ENCODE measurements around the gene SEC11A. TPM values are rescaled to one million over a fixed set of nuclear protein-coding genes. Genes with fewer than 3 reads are reported as not detected.

Gene SEC11A
- polyA plus RNA-seq, 1 donor from 2014 or later: 158 TPM

DNA sequence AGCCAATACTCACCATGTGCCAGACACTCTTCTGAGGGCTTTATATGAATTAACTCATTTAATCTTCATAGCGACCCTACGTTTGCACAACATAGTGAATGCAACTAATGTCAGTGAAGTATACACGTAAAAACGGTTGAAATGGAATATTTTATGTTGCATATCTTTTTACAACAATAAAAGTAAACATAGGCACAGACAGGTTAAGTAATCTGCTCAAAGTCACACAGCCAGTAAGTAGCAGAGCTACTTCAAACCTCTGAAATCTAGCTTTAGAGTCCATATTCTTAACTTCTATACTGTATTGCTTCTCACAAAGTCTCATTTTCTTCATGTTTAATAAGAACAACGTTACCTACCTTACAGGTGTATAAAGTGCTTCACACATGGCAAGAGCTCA, 1.6 kb downstream of the SEC11A start:
- Histone ChIP-seq H3K4me3 (ENCODE audit: low read length) (peak overlapping the region; percentile 90), H2AFZ (ENCODE audit: low read depth, low read length) (no peak overlapping the region), H3K9ac (ENCODE audit: low read length) (peak overlapping the region; percentile 84), H3K9me2 (ENCODE audit: insufficient read depth, low read length) (no peaks in the 10 kb centered on the region), H3K9me3 (ENCODE audit: low read length) (no peaks in the 10 kb centered on the region), H3K79me2 (replicated peaks; ENCODE audit: insufficient read depth, low read length) (peaks cover 49% of the 10 kb centered on the region), H3K4me2 (ENCODE audit: low read length) (peak overlapping the region; percentile 79), H3K27ac (ENCODE audit: low read length) (no peak overlapping the region), H4K20me1 (ENCODE audit: insufficient read depth) (no peaks in the 10 kb centered on the region), H3F3A (ENCODE audit: insufficient read depth, low read length, poor library complexity, severe bottlenecking) (no peaks in the 10 kb centered on the region), H3K27me3 (ENCODE audit: insufficient read depth, low read depth, low read length) (no peaks in the 10 kb centered on the region), H3K36me3 (ENCODE audit: insufficient read depth, low read length) (no peaks in the 10 kb centered on the region)
- TF ChIP-seq REST (IDR thresholded peaks at IDR 0.05; ENCODE audit: borderline replicate concordance) (no peak), SMC3 (conservative IDR thresholded peaks at IDR 0.05; ENCODE audit: poor library complexity) (no peak), RAD21 (conservative IDR thresholded peaks at IDR 0.05) (no peak), MXI1 (conservative IDR thresholded peaks at IDR 0.05; ENCODE audit: poor library complexity, severe bottlenecking) (no peak), POLR2AphosphoS5 (IDR thresholded peaks at IDR 0.05) (no peak), TAF1 (IDR thresholded peaks at IDR 0.05; ENCODE audit: low read depth) (no peak), EZH2 (IDR thresholded peaks at IDR 0.05; ENCODE audit: borderline replicate concordance, insufficient read depth, low read length, poor library complexity, severe bottlenecking) (no peak), EP300 (conservative IDR thresholded peaks at IDR 0.05; ENCODE audit: poor library complexity, severe bottlenecking) (no peak)
- TF ChIP-seq, protein P1, sequence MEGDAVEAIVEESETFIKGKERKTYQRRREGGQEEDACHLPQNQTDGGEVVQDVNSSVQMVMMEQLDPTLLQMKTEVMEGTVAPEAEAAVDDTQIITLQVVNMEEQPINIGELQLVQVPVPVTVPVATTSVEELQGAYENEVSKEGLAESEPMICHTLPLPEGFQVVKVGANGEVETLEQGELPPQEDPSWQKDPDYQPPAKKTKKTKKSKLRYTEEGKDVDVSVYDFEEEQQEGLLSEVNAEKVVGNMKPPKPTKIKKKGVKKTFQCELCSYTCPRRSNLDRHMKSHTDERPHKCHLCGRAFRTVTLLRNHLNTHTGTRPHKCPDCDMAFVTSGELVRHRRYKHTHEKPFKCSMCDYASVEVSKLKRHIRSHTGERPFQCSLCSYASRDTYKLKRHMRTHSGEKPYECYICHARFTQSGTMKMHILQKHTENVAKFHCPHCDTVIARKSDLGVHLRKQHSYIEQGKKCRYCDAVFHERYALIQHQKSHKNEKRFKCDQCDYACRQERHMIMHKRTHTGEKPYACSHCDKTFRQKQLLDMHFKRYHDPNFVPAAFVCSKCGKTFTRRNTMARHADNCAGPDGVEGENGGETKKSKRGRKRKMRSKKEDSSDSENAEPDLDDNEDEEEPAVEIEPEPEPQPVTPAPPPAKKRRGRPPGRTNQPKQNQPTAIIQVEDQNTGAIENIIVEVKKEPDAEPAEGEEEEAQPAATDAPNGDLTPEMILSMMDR (IDR thresholded peaks at IDR 0.05; ENCODE audit: poor library complexity, severe bottlenecking): no peak

GRCh38 chr15:84703808-84704207, 12.1 kb downstream of the SEC11A start:
- H3K9me2 ChIP-seq (ENCODE audit: insufficient read depth, low read length): no peaks in the 10 kb centered on the region
- H4K20me1 ChIP-seq (ENCODE audit: insufficient read depth): no peaks in the 10 kb centered on the region
- H3K27ac ChIP-seq (ENCODE audit: low read length): no peak overlapping the region
- no peak overlapping the region for H2AFZ ChIP-seq (ENCODE audit: low read depth, low read length)
- no peak overlapping the region for H3K4me2 ChIP-seq (ENCODE audit: low read length)
- no peaks in the 10 kb centered on the region for H3K27me3 ChIP-seq (ENCODE audit: insufficient read depth, low read depth, low read length)
- H3K4me3 ChIP-seq (ENCODE audit: low read length): no peak overlapping the region
- TF ChIP-seq SMC3 (conservative IDR thresholded peaks at IDR 0.05; ENCODE audit: poor library complexity) (no peak), REST (IDR thresholded peaks at IDR 0.05; ENCODE audit: borderline replicate concordance) (no peak), EZH2 (IDR thresholded peaks at IDR 0.05; ENCODE audit: borderline replicate concordance, insufficient read depth, low read length, poor library complexity, severe bottlenecking) (no peak), TAF1 (IDR thresholded peaks at IDR 0.05; ENCODE audit: low read depth) (no peak), RAD21 (conservative IDR thresholded peaks at IDR 0.05) (no peak)
- TF ChIP-seq, protein P1 (IDR thresholded peaks at IDR 0.05; ENCODE audit: poor library complexity, severe bottlenecking): no peak
- H3K9me3 ChIP-seq (ENCODE audit: low read length): no peaks in the 10 kb centered on the region
- H3K79me2 ChIP-seq (replicated peaks; ENCODE audit: insufficient read depth, low read length): peaks cover 58% of the 10 kb centered on the region
- H3F3A ChIP-seq (ENCODE audit: insufficient read depth, low read length, poor library complexity, severe bottlenecking): no peaks in the 10 kb centered on the region
- no peaks in the 10 kb centered on the region for H3K36me3 ChIP-seq (ENCODE audit: insufficient read depth, low read length)
- H3K9ac ChIP-seq (ENCODE audit: low read length): no peak overlapping the region
